Panc1 (cell line): Measurements from ENCODE around the gene ENDOV. TPM values are rescaled to one million over a fixed set of nuclear protein-coding genes. Genes with fewer than 3 reads are reported as not detected.
A peak's percentile ranks its signal among the peaks of the same experiment; 100 is the strongest.

Experiments used
- ATAC-seq: fragments of 200-7000 bp; cut with Tn5 transposase; 2 replicates; pipeline ENCODE4 v1.9.1; 2020; ENCODE audit warnings: mild to moderate bottlenecking, moderate library complexity
- BruUV-seq: library from RNA; stranded (reverse); fragments of 400-500 nt; replicated peaks from 2 replicates; lab custom pipeline; 2021; lab: Mats Ljungman, UMichigan
- CTCF ChIA-PET: fragments of 300-600 bp; sonication (Branson Sonifier 250); formaldehyde crosslinking; loops from one replicate; lab custom pipeline; 2022; ENCODE audit warnings: antibody characterized with exemption; lab: Charles Lee
- POLR2A ChIA-PET: fragments of 300-600 bp; sonication (Branson Sonifier 250); formaldehyde crosslinking; loops from one replicate; lab custom pipeline; 2022; ENCODE audit warnings: antibody characterized with exemption; lab: Charles Lee
- DNase-seq: peaks from one replicate; pipeline ENCODE4 v3.0.0-alpha.2; 2010; ENCODE audit warnings: low read depth, low spot score
- H3K27ac ChIP-seq: 2 replicates; pipeline ENCODE4 v1.5.1; 2011; ENCODE audit warnings: mild to moderate bottlenecking, low read length, inconsistent platforms
- H3K27me3 ChIP-seq: fragments of 200-500 bp; sonication (Bioruptor generic); 2 replicates; pipeline ENCODE4 v1.6.0; 2014; ENCODE audit warnings: low read length, inconsistent platforms; ENCODE audit not compliant: control insufficient read depth, insufficient read depth
- H3K36me3 ChIP-seq: fragments of 200-500 bp; sonication (Bioruptor generic); 2 replicates; pipeline ENCODE4 v1.5.1; 2014; ENCODE audit warnings: inconsistent platforms, mild to moderate bottlenecking, low read length, moderate library complexity; ENCODE audit not compliant: control insufficient read depth, insufficient read depth
- H3K4me1 ChIP-seq: 2 replicates; pipeline ENCODE4 v1.5.1; 2011; ENCODE audit warnings: inconsistent platforms, mild to moderate bottlenecking, low read length, moderate library complexity; ENCODE audit not compliant: control insufficient read depth, insufficient read depth
- H3K4me3 ChIP-seq, 2 experiments: 2 replicates each; pipeline ENCODE4 v1.5.1; 2011 to 2012; ENCODE audit warnings: low read depth in 2 of 2, low read length in 2 of 2, mild to moderate bottlenecking in 2 of 2, inconsistent platforms in 1 of 2, moderate library complexity in 1 of 2
- H3K9me3 ChIP-seq: fragments of 200-500 bp; sonication (Bioruptor generic); 2 replicates; pipeline ENCODE4 v1.5.1; 2014; ENCODE audit warnings: low read depth, mild to moderate bottlenecking, inconsistent platforms, low read length, moderate library complexity; ENCODE audit not compliant: control insufficient read depth, insufficient read depth
- CTCF ChIP-seq: fragments of 450-650 bp; IDR thresholded peaks from 2 replicates; pipeline ENCODE4 v1.5.1; 2017; ENCODE audit warnings: mild to moderate bottlenecking
- POLR2AphosphoS5 ChIP-seq: IDR thresholded peaks from 2 replicates; pipeline ENCODE4 v1.6.1; 2012; ENCODE audit warnings: mild to moderate bottlenecking, low read depth, low read length, moderate library complexity
- REST ChIP-seq, 2 experiments: IDR thresholded peaks; 2 replicates each; pipeline ENCODE4 v1.6.1; 2011 to 2012; ENCODE audit warnings: low read depth in 2 of 2, control low read depth in 1 of 2, low read length in 1 of 2, mild to moderate bottlenecking in 1 of 2, moderate library complexity in 1 of 2; ENCODE audit not compliant: insufficient read depth in 1 of 2
- SIN3A ChIP-seq: IDR thresholded peaks from 2 replicates; pipeline ENCODE4 v1.6.1; 2012; ENCODE audit warnings: low read depth, mild to moderate bottlenecking, low read length, moderate library complexity, borderline replicate concordance; ENCODE audit not compliant: insufficient read depth
- TCF7L2 ChIP-seq: IDR thresholded peaks from 2 replicates; pipeline ENCODE4 v1.6.1; 2011; ENCODE audit warnings: mild to moderate bottlenecking, low read depth, low read length, inconsistent platforms
- in situ Hi-C: cut with HindIII; loops from 2 replicates; pipeline ENCODE4 v1.10.0; 2016; ENCODE audit warnings: low sequenced_read_pairs, low pct_unique_long_range_greater_than_20kb
- intact Hi-C: fragments of 100-400 bp; cut with micrococcal nuclease; formaldehyde crosslinking; loops from one replicate; pipeline ENCODE4 v1.10.0; 2022; ENCODE audit not compliant: unreplicated experiment
- total RNA-seq: library from RNA; stranded (reverse); gene quantifications from one replicate; pipeline ENCODE4 v1.2.1, GENCODE V29; 2021; ENCODE audit not compliant: unreplicated experiment

The ENDOV gene
- total RNA-seq, 1 experiment from 2014 or later = 37.1 TPM

- H3K4me3 ChIP-seq = no peak overlapping the region
- H3K36me3 ChIP-seq = no peaks in the 10 kb centered on the region
- intact Hi-C loops = no loop called here
- CTCF ChIA-PET = no interaction called here
- no peaks in the 10 kb centered on the region for H3K9me3 ChIP-seq
- H3K27ac ChIP-seq = no peak overlapping the region
- POLR2A ChIA-PET = no interaction called here
- H3K27me3 ChIP-seq = no peaks in the 10 kb centered on the region
- BruUV-seq = no TSS peak
- no peak for DNase-seq
- H3K4me1 ChIP-seq = no peaks in the 10 kb centered on the region
- in situ Hi-C loops = no loop called here
- no peak for TF ChIP-seq TCF7L2
- no peak for TF ChIP-seq SIN3A
- TF ChIP-seq CTCF = no peak
- TF ChIP-seq POLR2AphosphoS5 = no peak
- peak; percentile 98 to 99 for TF ChIP-seq REST (IDR thresholded peaks at IDR 0.05; ENCODE audit: insufficient read depth in 1 of 2, low read depth in 2 of 2, low read length in 1 of 2)
- ATAC-seq = no peak
Measured at GRCh38 chr17:80441133-80441578, 26.2 kb downstream of the ENDOV start.

GRCh38 chr17:80441598-80442322, 26.8 kb downstream of the ENDOV start:
- Histone ChIP-seq H3K4me1 (no peaks in the 10 kb centered on the region), H3K9me3 (no peaks in the 10 kb centered on the region), H3K27ac (no peak overlapping the region), H3K27me3 (no peaks in the 10 kb centered on the region), H3K36me3 (no peaks in the 10 kb centered on the region), H3K4me3 (no peak overlapping the region)
- ChIA-PET POLR2A (no interaction called here), CTCF (no interaction called here)
- no peak for ATAC-seq
- BruUV-seq = no TSS peak
- in situ Hi-C loops (no loop called here), intact Hi-C loops (no loop called here)
- TF ChIP-seq TCF7L2 (no peak), POLR2AphosphoS5 (no peak), SIN3A (no peak), REST (IDR thresholded peaks at IDR 0.05; ENCODE audit: insufficient read depth in 1 of 2, low read depth in 2 of 2, low read length in 1 of 2) (no peak), CTCF (no peak)
- no peak for DNase-seq
